Mesenchymal stem cell (in vitro differentiated cells and primary cell): ENCODE data around the gene KCNK7.

Experiments used
- DNase-seq: peaks from one replicate; pipeline ENCODE4 v3.0.0-alpha.2; 2013
- H2AFZ ChIP-seq: one replicate; pipeline ENCODE4 v1.6.1; 2013; ENCODE audit warnings: low read depth, mild to moderate bottlenecking, control low read depth, inconsistent platforms, low read length, moderate library complexity
- H2AK5ac ChIP-seq: 2 replicates; pipeline ENCODE4 v1.6.1; 2013; ENCODE audit warnings: low read length, moderate library complexity, mild to moderate bottlenecking, inconsistent platforms; ENCODE audit not compliant: severe bottlenecking
- H2BK120ac ChIP-seq: one replicate; pipeline ENCODE4 v1.6.1; 2013; ENCODE audit warnings: low read depth, mild to moderate bottlenecking, inconsistent platforms, low read length, moderate library complexity
- H2BK12ac ChIP-seq, 2 experiments: one replicate each; pipeline ENCODE4 v1.6.1; 2013; ENCODE audit warnings: inconsistent platforms in 2 of 2, low read length in 2 of 2, mild to moderate bottlenecking in 2 of 2, moderate library complexity in 2 of 2, control low read depth in 1 of 2
- H2BK15ac ChIP-seq: one replicate; pipeline ENCODE4 v1.6.1; 2013; ENCODE audit warnings: mild to moderate bottlenecking, low read depth, inconsistent platforms; ENCODE audit not compliant: poor library complexity, severe bottlenecking
- H2BK5ac ChIP-seq: 2 replicates; pipeline ENCODE4 v1.6.1; 2013; ENCODE audit warnings: low read depth, mild to moderate bottlenecking, low read length, control low read depth, inconsistent platforms; ENCODE audit not compliant: poor library complexity, severe bottlenecking
- H3K14ac ChIP-seq, 2 experiments: one replicate each; pipeline ENCODE4 v1.6.1; 2013; ENCODE audit warnings: inconsistent platforms in 2 of 2, low read length in 2 of 2, control low read depth in 1 of 2, mild to moderate bottlenecking in 1 of 2, moderate library complexity in 1 of 2
- H3K18ac ChIP-seq, 2 experiments: one replicate each; pipeline ENCODE4 v1.6.1; 2013; ENCODE audit warnings: inconsistent platforms in 2 of 2, low read length in 2 of 2, control low read depth in 1 of 2, low read depth in 1 of 2, mild to moderate bottlenecking in 1 of 2
- H3K23ac ChIP-seq, 2 experiments: one replicate each; pipeline ENCODE4 v1.6.1; 2013; ENCODE audit warnings: inconsistent platforms in 2 of 2, low read length in 2 of 2, mild to moderate bottlenecking in 2 of 2, moderate library complexity in 2 of 2, control low read depth in 1 of 2
- H3K27ac ChIP-seq: 2 replicates; pipeline ENCODE4 v1.5.1; 2013; ENCODE audit warnings: mild to moderate bottlenecking, moderate library complexity, low read length, control low read depth, inconsistent platforms; ENCODE audit not compliant: poor library complexity, severe bottlenecking
- H3K27me3 ChIP-seq, 2 experiments: 2 replicates each; pipeline versions ENCODE4 v1.6.1 to v1.7.0; 2013; ENCODE audit warnings: low read length in 2 of 2, mild to moderate bottlenecking in 2 of 2, moderate library complexity in 2 of 2, control low read depth in 1 of 2, inconsistent platforms in 1 of 2; ENCODE audit not compliant: control insufficient read depth in 1 of 2, insufficient read depth in 1 of 2
- H3K36me3 ChIP-seq, 2 experiments: 2 replicates each; pipeline versions ENCODE4 v1.6.1 to v1.7.0; 2013; ENCODE audit warnings: low read length in 2 of 2, control low read depth in 1 of 2, inconsistent platforms in 1 of 2, low read depth in 1 of 2, mild to moderate bottlenecking in 1 of 2; ENCODE audit not compliant: insufficient read depth in 2 of 2, control insufficient read depth in 1 of 2
- H3K4ac ChIP-seq, 2 experiments: one replicate each; pipeline ENCODE4 v1.6.1; 2013; ENCODE audit warnings: inconsistent platforms in 2 of 2, low read length in 2 of 2, mild to moderate bottlenecking in 2 of 2, moderate library complexity in 2 of 2, control low read depth in 1 of 2, low read depth in 1 of 2
- H3K4me1 ChIP-seq: 2 replicates; pipeline ENCODE4 v1.6.1; 2013; ENCODE audit warnings: low read depth, low read length, control low read depth; ENCODE audit not compliant: control insufficient read depth, insufficient read depth
- H3K4me2 ChIP-seq: 2 replicates; pipeline ENCODE4 v1.6.1; 2013; ENCODE audit warnings: low read length, mild to moderate bottlenecking, inconsistent platforms; ENCODE audit not compliant: poor library complexity, severe bottlenecking
- H3K4me3 ChIP-seq, 2 experiments: 2 replicates each; pipeline versions ENCODE4 v1.5.1 to v1.7.0; 2013; ENCODE audit warnings: low read length in 2 of 2, mild to moderate bottlenecking in 2 of 2, control low read depth in 1 of 2, low read depth in 1 of 2; ENCODE audit not compliant: insufficient read depth in 1 of 2
- H3K79me1 ChIP-seq: replicated peaks from 2 replicates; pipeline ENCODE4 v1.6.1; 2013; ENCODE audit warnings: mild to moderate bottlenecking, control low read depth, low read length, inconsistent platforms; ENCODE audit not compliant: poor library complexity, severe bottlenecking
- H3K9ac ChIP-seq: 2 replicates; pipeline ENCODE4 v1.7.0; 2013; ENCODE audit warnings: mild to moderate bottlenecking, low read length, moderate library complexity
- H3K9me3 ChIP-seq: 2 replicates; pipeline ENCODE4 v1.7.0; 2013; ENCODE audit warnings: mild to moderate bottlenecking, low read length; ENCODE audit not compliant: control insufficient read depth
- H4K8ac ChIP-seq: one replicate; pipeline ENCODE4 v1.6.1; 2013; ENCODE audit warnings: inconsistent platforms, mild to moderate bottlenecking, low read length, moderate library complexity
- H4K91ac ChIP-seq: one replicate; pipeline ENCODE4 v1.6.1; 2013; ENCODE audit warnings: mild to moderate bottlenecking, low read length, inconsistent platforms
- WGBS: methylation state at CpG from one replicate; pipeline ENCODE4 v1.1.7; 2013; ENCODE audit warnings: mixed read lengths; 5-methylcytosine and 5-hydroxymethylcytosine counted together

Gene KCNK7

DNA sequence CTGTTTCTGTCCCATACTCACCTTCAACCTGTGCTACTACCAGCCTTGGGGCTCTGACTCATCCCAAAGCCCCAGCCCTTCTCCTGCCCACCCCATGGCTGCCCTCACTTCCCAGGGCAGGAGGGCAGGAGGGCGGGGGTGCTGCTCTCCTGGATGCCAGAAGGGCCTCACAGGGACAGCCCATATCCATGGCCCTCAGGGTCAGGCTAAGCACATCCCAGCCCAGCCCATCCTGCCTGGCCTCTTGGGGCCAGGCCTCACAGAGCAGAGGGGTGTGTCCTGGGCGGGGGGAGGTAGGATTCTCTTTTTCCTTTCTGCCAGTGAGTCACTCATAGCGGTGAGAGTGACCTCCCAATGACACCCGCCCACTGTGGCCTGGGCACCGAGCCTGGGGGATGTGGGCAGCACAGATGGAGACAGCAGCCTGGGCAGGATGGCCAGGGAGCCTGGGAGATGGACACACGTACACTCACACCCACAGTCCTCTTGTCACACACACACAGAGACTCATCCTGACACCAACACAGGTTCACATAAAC, 39.8 kb downstream of the KCNK7 start:
- Histone ChIP-seq H3K27ac (no peak overlapping the region), H2BK5ac (no peak overlapping the region), H2BK120ac (no peak overlapping the region), H4K91ac (peak overlapping the region; percentile 40), H3K79me1 (peaks cover 15% of the 10 kb centered on the region), H3K14ac (no peak overlapping the region), H3K4ac (no peak overlapping the region), H2AK5ac (peak overlapping the region; percentile 11), H3K9me3 (no peaks in the 10 kb centered on the region), H3K4me3 (peak overlapping the region in 1 of 2 experiments; percentile 85), H2AFZ (no peak overlapping the region), H3K18ac (peak overlapping the region; percentile 29 to 32), H3K23ac (no peak overlapping the region), H3K4me2 (no peak overlapping the region), H2BK12ac (peak overlapping the region in 1 of 2 experiments; percentile 73), H2BK15ac (no peak overlapping the region), H4K8ac (no peak overlapping the region), H3K27me3 (no peaks in the 10 kb centered on the region), H3K36me3 (peaks cover 21 to 30% of the 10 kb centered on the region in 2 experiments), H3K9ac (peak overlapping the region; percentile 47), H3K4me1 (peaks cover 60% of the 10 kb centered on the region)
- 19% methylated on average over 5 of the region's 6 CpGs for WGBS
- DNase-seq, result peak; percentile 77

- no peaks in the 10 kb centered on the region for H3K27me3 ChIP-seq
- H3K23ac ChIP-seq, result no peak overlapping the region
- no peak overlapping the region for H2AFZ ChIP-seq
- peaks cover 15% of the 10 kb centered on the region for H3K79me1 ChIP-seq
- H4K91ac ChIP-seq, result peak overlapping the region; percentile 67
- H2BK15ac ChIP-seq, result no peak overlapping the region
- H4K8ac ChIP-seq, result no peak overlapping the region
- H2BK12ac ChIP-seq, result peak overlapping the region; percentile 0 to 7
- H3K27ac ChIP-seq, result no peak overlapping the region
- peak overlapping the region; percentile 2 for H2AK5ac ChIP-seq
- peak overlapping the region in 1 of 2 experiments; percentile 85 for H3K4me3 ChIP-seq
- no peak overlapping the region for H2BK120ac ChIP-seq
- peaks cover 23 to 30% of the 10 kb centered on the region in 2 experiments for H3K36me3 ChIP-seq
- no peak overlapping the region for H3K14ac ChIP-seq
- H3K4ac ChIP-seq, result peak overlapping the region in 1 of 2 experiments; percentile 48
- H3K4me1 ChIP-seq, result peaks cover 52% of the 10 kb centered on the region
- no peak for DNase-seq
- no peaks in the 10 kb centered on the region for H3K9me3 ChIP-seq
- no peak overlapping the region for H2BK5ac ChIP-seq
- no peak overlapping the region for H3K18ac ChIP-seq
- WGBS, result 91% methylated on average over 4 of the region's 4 CpGs
- H3K9ac ChIP-seq, result peak overlapping the region; percentile 47
- no peak overlapping the region for H3K4me2 ChIP-seq
Observed at GRCh38 chr11:65554842-65555430, 40.7 kb downstream of the KCNK7 start.

DNA sequence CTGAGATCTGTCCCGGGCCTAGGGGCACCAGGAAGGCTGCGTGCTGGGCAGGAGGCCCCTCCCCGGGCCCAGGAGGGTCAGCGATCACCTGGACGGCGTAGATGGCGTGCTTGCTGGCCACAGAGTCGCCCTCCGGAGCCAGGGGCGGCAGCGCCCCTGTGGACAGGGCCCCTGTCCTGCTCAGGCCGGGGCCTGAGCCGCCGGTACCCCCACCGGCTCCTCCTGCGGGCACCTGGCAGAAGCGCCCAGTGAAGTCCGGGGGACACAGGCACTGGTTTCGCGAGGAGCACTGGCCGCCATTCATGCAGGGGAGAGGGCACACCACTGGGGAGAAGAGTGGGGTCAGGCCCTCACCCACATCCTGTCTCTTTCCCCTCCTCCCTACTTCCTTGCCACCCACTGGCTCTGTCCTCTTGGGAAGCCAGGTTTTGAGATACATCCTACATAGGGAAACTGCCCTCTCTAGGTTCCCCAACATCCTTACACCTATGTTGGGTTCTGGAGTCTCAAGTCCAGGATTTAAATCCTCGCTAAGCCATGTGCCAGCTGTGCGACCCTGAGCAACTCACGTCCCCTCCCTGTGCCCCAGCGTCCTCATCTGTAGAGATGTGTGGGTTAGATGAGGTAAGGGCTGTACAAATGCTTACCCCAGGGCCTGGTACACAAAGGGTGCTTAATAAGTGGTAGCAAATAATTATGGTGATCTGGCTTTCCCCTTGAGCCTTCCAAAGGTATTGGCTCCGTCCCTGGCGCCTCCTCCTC, 41.4 kb downstream of the KCNK7 start:
- no peak overlapping the region for H2BK120ac ChIP-seq
- H3K18ac ChIP-seq, result peak overlapping the region; percentile 21 to 23
- no peaks in the 10 kb centered on the region for H3K9me3 ChIP-seq
- H3K27me3 ChIP-seq, result no peaks in the 10 kb centered on the region
- no peak overlapping the region for H3K27ac ChIP-seq
- H4K8ac ChIP-seq, result no peak overlapping the region
- no peak overlapping the region for H3K4me3 ChIP-seq
- no peak for DNase-seq
- H2BK12ac ChIP-seq, result peak overlapping the region; percentile 0 to 22
- no peak overlapping the region for H2BK5ac ChIP-seq
- no peak overlapping the region for H2AK5ac ChIP-seq
- no peak overlapping the region for H3K4me2 ChIP-seq
- H3K79me1 ChIP-seq, result peaks cover 15% of the 10 kb centered on the region
- H3K14ac ChIP-seq, result peak overlapping the region in 1 of 2 experiments; percentile 22
- peaks cover 46% of the 10 kb centered on the region for H3K4me1 ChIP-seq
- 78% methylated on average over 27 of the region's 27 CpGs for WGBS
- H3K36me3 ChIP-seq, result peaks cover 28 to 30% of the 10 kb centered on the region in 2 experiments
- peak overlapping the region; percentile 47 for H3K9ac ChIP-seq
- H3K4ac ChIP-seq, result peak overlapping the region in 1 of 2 experiments; percentile 48
- peak overlapping the region; percentile 67 for H4K91ac ChIP-seq
- no peak overlapping the region for H3K23ac ChIP-seq
- H2AFZ ChIP-seq, result no peak overlapping the region
- H2BK15ac ChIP-seq, result peak overlapping the region; percentile 29
